Measurements from ENCODE around the gene PDE2A.

Gene PDE2A

DNA sequence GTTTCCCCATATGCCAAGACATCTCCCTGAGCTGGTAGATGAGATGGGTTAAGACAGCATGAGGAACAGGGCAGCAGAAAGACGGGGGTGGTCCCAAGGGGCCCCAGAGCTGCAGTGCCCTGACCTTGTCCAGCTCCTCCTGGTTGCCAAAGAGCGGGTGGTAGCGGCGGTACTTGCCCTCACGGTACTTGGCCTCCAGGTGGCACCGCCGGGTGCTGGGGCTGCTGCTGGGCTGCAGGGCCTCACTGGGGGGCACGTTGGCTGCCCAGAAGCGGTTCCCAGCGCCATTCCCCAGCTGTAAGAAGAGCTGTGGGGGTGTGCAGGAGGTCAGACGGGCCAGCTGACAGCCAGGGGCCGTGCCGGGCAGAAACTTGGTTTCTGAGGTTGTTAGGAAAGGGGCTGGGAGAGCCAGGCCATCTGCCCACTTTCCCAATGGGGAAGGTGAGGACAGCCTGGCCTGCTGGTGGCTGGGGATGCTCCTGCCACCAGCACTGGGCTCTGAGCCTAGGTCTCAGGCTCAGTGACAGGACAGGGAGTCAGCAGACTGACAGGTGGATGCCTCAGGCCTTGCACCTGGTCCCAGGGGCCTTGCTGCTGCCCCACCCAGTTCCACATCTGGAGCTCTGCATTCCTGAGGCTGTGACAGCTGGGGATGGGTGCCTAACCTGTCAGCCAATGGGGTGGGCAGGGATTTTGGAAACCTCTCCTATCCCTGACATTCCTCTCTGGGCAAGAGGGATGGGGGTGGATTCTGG is 30.0 kb upstream of the PDE2A start:
- peak; percentile 23 for DNase-seq

DNA sequence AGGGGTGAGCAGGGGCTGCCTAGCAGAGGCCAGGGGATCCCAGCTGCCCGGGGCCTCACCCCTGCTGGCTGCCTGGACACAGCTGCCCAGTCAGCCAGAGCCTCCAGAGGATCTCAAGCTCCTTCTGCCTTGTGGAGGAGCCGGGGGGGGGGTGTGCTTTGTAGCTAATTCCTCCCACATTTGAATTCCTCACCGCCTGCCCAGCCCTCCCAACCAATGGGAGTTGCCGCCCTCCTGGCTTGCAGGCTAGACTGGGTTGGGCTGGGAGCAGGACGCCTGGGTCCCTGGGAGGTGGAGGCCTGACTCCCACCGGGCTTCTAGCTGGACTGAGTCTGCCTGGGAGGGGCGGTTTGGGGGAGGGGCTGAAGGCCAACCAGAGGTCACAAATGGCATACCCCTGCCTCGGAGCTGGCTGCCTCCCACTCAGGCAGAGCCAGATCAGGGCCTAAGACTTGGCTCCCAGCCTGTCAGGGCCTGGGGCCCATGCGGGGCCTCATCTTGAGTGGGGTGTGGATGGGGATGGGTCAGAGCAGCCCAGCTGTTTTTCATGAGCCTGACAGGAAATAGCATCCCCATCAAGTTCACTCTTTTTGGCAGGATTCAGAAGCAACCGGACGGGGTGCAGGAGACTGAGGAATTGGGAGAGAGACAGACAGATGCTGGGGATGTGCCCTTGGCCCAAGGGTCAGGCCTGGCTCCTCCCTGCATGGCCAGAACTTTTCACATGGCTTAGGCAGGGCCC is 29.2 kb upstream of the PDE2A start:
- DNase-seq: no peak

DNA sequence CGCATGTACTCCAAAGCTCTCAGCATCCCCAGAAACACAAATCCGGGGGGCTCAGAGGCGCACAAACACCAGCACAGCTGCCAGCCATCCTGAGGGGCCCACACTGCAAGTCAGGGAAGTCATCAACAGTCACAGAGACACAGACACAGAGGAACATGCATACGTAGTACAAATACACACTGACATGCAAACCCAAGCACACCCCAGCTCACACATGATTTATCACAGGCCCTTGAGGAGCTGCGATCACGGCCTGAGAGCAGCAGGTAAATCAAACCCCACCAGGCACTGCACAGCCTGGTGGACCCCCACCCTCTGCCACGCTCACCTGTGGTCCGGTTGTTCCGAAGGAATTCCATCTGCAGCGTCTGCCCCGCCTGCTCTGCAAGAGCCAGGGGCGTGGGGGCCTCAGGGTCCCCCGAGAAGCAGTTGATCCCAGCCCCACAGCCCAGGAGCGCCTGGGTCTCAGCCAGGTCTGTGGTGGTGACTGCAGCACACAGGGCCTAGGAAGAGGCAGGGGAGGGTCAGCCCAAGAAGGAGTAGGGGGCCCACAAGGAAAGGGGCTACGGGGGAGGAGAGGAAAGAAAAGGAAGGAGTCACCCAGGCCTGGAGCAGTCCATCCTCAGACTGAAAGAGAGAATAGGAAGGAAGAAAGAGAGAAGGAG is 28.5 kb upstream of the PDE2A start:
- no peak for DNase-seq

DNA sequence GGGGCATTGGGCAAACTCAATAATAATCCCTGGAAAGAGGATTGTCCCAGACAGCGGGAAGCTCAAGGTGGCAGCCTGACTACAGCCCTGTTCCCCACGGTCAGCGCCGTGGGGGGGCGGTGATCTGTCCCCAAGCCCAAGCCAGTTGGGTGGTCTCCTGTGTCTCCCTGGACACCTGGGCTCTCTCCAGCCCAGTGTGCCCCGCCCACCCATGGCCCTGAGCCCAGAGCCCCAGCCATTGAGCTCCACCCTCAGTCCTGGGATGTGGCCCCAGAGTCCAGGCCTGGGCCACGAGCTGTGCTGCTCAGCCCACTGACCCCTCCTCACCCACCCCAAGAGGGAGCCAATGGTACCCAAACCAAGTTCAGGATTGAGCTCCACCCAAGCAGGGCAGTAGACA is 27.9 kb upstream of the PDE2A start:
- DNase-seq: no peak

DNA sequence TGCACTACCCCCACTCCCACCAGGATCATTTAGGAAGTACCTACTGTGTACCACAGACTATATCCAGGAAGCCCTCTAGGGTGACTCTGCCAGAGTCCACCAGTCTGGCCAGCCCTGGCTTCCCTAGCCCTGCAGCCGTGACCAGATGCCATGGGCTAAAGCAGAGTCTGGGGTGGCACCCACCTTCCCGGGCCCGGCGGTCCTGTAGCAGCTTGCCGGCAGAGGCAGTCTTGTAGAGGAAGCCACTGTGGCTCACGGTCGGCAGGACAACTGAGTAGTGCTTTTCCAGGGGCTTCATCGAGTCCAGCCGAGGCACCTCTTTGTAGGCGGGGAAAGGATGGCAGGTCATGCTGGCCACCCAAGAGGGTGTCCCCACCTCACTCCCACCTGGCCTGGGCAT is 27.2 kb upstream of the PDE2A start:
- DNase-seq: no peak

DNA sequence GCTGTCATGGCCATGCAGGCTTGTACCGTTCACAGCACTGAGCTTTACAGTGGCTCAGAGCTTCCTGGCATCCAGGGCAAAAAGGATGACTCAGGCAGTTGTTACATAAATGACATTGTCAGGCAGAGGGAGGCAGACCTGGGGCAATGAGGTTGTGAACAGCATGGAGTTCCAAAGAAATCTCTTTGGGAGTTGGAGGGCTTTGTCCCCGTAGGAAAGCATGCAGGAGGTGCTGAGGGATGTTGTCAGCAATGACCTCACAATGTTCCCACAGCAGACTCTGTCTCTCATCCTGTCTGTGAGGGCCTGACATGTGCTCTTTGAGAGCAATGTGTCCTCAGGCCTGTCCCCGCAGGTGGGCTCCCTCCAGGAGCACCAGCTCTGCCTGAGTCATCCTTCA is 25.9 kb upstream of the PDE2A start:
- DNase-seq: no peak

- no peak for DNase-seq
Measured at GRCh38 chr11:72697814-72698213, 23.6 kb upstream of the PDE2A start.

DNA sequence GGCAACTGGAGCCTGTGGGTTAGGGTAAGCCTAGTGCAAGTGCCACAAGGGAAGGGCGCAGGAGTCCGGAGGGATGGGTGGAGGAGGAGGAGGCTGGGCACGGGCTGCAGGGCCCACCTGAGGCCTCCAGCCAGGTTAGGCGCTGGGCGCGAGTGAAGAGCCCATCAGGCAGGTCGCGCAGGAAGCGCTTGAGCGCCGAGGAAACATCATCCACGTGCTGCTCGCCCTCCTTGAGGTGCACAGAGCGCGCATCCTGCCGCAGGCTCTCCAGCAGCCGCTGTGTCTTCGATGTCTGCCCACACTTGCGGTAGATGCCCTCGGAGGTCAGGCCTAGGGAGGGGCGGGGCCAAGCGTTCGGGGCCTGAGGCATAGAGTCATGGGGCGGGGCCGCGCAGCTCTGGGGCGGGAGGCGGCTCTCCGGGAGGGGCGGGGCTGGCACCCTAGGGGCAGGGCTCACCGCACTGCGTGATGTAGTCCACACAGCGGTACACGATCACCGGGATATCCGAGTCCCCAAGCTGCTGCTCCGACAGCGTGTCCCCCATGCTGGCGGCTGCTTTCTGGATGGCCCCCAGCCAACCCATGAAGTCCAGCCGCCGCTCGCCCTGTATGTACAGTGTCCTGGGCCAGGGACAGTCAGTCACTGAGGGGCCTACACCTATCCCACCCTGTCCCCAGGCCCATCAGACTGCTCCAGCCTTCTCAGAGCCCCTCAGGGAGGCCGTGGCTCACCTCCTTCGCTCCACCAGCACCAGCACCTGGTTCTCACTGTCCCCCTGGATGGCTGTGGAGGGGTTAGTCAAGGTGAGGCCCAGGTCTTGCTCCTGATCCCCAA is 22.9 kb upstream of the PDE2A start:
- DNase-seq: peak; percentile 28

- no peak for DNase-seq
Measured at GRCh38 chr11:72695354-72695753, 21.1 kb upstream of the PDE2A start.

DNA sequence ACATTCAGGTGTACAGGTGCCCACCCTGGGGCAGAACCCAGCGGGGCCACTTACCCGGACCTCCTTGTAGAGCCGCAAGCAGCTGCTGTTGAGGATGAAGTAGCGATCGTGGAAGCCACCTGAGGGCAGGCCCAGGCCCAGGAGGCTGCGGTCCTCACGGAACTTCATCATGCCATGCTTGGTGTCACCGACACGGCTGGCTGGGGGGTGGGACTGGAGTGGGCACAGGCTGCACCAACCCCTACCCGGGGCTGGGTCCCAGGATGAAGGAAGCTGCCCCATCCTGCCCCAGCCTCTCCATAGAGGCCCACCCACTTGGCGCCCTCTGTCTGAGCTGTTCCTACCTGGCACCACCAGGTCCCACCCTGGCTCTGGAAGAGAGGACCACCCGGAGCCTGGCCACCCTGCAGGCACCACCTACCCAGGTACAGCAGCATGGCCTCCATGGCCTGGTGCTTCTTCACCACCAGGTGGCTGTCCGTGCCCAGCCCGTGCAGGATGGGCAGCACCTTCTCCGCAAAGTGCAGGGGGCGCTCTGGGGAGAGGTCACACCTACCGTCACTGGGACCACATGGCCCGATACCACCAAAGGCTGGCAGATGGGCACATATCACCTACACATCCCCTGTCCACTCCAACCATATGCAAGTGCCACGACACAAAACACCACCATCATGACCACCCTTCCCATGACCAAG is 19.2 kb upstream of the PDE2A start:
- DNase-seq: no peak

GRCh38 chr11:72692498-72693237 is 18.4 kb upstream of the PDE2A start:
- no peak for DNase-seq

- DNase-seq: no peak
Measured at GRCh38 chr11:72690166-72690565, 15.9 kb upstream of the PDE2A start.

GRCh38 chr11:72688929-72689328 is 14.7 kb upstream of the PDE2A start:
- DNase-seq: no peak

GRCh38 chr11:72688486-72688885 is 14.3 kb upstream of the PDE2A start:
- no peak for DNase-seq

- DNase-seq: no peak
Measured at GRCh38 chr11:72687326-72687725, 13.1 kb upstream of the PDE2A start.

DNA sequence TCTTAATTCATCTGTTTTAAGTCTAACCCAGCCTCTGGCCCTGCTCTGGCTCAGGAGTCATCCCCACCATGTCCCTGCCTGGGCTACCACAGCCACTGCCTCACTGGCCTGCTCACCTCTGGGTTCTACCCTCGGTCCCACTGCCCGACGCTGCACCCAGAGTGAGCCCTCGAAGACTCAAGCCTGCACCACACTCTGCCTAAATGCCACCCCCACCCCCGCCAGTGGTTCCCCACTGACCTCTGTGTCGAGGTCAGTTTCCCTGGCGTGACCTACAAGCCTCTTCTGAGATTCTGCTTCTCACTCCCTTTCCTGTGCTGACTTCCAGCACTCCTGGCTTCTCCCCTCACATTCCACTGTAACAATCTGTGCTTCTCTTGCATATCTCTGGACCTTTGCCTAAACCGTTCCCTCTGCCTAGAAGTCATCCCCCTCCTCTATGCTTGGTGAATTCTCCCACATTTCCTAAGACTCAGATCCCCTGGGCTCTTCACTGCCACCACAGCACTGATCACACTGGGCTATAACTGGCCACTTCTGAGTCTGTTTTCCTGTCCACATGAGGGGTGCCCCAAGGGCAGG is 12.5 kb upstream of the PDE2A start:
- no peak for DNase-seq

GRCh38 chr11:72685560-72686480 is 11.6 kb upstream of the PDE2A start:
- peak; percentile 32 for DNase-seq

GRCh38 chr11:72684236-72684912 is 10.2 kb upstream of the PDE2A start:
- DNase-seq: peak; percentile 76

DNA sequence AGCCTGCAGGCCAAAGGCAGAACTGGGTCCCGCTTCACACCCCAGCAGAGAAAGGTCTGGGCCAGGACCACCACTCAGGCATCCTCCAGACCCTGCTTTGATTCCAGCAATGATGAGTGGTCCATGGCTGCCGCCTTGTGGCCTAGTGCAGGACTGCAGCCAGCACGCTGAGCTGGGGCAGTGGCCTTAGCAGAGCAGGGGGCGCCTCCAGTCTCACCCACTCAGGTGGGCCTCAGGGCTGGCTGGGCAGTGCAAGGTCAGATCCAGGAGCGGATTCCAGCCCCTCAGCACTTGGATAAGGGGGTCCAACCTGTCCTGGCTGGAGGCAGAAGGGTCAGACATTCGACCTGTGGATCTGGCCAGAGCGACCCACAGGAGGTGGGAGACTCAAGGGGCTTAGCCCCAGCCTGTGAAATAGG is 9.6 kb upstream of the PDE2A start:
- peak; percentile 65 for DNase-seq

GRCh38 chr11:72682858-72683243 is 8.6 kb upstream of the PDE2A start:
- no peak for DNase-seq
